ENCODE measurements around the gene DGKK.
"Not testable (repeated sequence)": the region's sequence is repeated elsewhere in the genome, so short reads cannot be mapped to it uniquely, and the experiment has no call there.

The DGKK gene

DNA sequence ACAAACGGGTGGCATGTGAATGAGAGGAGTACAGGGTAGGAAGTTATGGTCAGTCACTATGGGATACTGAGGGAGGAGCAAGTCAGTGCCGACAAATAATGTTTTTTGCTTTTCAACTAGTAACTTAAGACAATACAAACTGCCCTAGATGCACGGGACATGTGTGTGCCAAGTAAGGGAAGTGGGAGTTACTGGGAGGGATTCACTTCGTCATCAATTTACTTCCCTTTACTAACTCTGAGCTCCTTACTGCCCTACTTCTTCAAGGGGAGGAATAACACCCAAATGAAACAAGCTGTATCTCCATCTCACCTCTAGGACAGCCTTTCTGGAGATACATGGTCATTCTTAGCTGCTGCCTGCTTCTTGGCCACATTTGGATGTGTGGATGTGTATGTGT is 97.7 kb downstream of the DGKK start:
- TF ChIP-seq, protein P1, sequence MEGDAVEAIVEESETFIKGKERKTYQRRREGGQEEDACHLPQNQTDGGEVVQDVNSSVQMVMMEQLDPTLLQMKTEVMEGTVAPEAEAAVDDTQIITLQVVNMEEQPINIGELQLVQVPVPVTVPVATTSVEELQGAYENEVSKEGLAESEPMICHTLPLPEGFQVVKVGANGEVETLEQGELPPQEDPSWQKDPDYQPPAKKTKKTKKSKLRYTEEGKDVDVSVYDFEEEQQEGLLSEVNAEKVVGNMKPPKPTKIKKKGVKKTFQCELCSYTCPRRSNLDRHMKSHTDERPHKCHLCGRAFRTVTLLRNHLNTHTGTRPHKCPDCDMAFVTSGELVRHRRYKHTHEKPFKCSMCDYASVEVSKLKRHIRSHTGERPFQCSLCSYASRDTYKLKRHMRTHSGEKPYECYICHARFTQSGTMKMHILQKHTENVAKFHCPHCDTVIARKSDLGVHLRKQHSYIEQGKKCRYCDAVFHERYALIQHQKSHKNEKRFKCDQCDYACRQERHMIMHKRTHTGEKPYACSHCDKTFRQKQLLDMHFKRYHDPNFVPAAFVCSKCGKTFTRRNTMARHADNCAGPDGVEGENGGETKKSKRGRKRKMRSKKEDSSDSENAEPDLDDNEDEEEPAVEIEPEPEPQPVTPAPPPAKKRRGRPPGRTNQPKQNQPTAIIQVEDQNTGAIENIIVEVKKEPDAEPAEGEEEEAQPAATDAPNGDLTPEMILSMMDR (IDR thresholded peaks at IDR 0.05; ENCODE audit: low read depth, low read length, missing control alignments) = no peak
- in situ Hi-C loops (cut with HindIII; ENCODE audit: low sequenced_read_pairs) = no loop called here
- DNase-seq (ENCODE audit: low read depth) = no peak
- no peak overlapping the region for H3K4me3 ChIP-seq (ENCODE audit: low read depth, low read length)

DNA sequence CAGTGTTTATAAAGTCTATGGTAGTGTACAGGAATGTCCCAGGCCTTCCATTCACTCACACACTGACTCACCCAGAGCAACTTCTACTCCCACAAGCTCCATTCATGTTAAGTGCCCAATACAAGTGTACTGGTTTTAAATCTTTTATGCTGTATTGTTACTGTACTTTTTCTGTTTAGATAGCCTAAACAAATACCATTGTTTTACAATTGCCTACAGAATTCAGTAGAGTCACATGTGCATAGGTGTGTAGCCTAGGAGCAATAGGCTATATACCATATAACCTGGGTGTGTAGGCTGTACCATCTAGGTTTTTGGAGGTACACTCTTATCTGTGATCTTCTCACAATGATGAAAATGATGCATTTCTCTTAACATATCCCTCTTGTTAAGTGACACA is 126.7 kb downstream of the DGKK start:
- H3K4me3 ChIP-seq (ENCODE audit: low read depth, low read length) = no peak overlapping the region
- in situ Hi-C loops (cut with HindIII; ENCODE audit: low sequenced_read_pairs) = no loop called here
- DNase-seq (ENCODE audit: low read depth) = no peak
- TF ChIP-seq, protein P1 (IDR thresholded peaks at IDR 0.05; ENCODE audit: low read depth, low read length, missing control alignments) = no peak

DNA sequence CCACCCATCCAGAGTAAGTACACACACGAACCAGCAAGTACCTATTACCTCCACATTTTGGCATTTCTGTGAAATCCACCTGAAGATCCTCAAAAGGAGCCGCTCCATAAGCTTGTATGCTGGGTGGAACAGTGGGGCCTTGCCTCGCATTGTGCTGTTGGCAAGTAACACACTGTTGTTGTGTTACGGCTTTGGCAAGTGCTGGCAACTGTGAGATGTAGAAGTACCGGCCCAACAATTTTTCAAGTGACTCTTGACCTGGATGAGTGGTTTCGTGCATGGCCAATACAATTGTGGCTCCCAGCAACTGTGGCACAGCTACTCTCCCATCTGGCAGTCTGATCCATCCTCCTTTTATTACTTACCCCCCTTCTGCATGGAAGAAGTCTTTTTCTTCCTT is 137.3 kb downstream of the DGKK start:
- in situ Hi-C loops (cut with HindIII; ENCODE audit: low sequenced_read_pairs) = no loop called here
- DNase-seq (ENCODE audit: low read depth) = no peak
- TF ChIP-seq, protein P1 (IDR thresholded peaks at IDR 0.05; ENCODE audit: low read depth, low read length, missing control alignments) = no peak

DNA sequence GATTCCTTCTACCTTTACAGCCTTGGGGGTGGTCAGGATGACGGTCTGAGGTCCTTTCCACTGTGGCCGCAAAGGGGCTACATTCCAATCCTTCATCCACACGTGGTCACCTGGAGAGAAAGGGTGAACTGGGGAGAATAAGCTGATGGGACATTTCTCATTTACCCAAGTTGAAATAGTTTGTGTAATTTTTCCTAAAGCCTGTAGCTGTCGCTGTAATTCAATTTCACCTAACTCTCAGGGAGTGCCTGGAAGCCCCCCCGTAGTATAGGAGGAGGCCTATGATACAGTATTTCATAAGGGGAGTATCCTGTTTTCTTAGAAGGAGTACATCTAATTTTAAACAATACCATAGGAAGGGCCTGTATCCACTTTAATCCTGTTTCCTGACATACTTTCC is 138.0 kb downstream of the DGKK start:
- DNase-seq (ENCODE audit: low read depth); H3K4me3 ChIP-seq (ENCODE audit: low read depth, low read length); in situ Hi-C loops (cut with HindIII; ENCODE audit: low sequenced_read_pairs): not testable (repeated sequence)

More for the DNA sequence above, 137.3 kb downstream of the DGKK start:
- no peak overlapping the region for H3K4me3 ChIP-seq (ENCODE audit: low read depth, low read length)

DNA sequence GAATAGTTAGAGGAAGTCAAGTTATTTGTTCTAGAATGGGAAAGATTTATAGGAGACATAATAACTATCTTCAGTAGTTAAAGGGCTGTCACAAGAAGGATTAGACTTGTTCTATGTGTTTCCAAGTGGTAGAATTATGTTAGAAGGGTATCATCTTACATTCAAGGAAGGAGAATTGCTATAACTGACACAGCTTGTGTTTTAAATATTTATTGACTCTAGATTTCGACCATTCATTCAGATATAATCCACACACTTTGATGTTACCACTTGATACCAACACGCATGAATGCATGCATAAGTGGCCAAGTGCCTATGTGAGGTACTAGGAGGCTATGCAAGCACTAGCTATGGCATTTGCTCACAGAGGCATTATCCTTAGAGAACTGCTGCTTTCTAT is 143.4 kb downstream of the DGKK start:
- TF ChIP-seq, protein P1 (IDR thresholded peaks at IDR 0.05; ENCODE audit: low read depth, low read length, missing control alignments) = no peak
- in situ Hi-C loops (cut with HindIII; ENCODE audit: low sequenced_read_pairs) = no loop called here
- no peak for DNase-seq (ENCODE audit: low read depth)
- no peak overlapping the region for H3K4me3 ChIP-seq (ENCODE audit: low read depth, low read length)

Measured in astrocyte of the cerebellum (primary cell).